GM06990 (cell line): ENCODE measurements around the gene SARDH.

Experiments
- DNase-seq: peaks from one replicate; pipeline ENCODE4 v3.0.0-alpha.2; 2011; ENCODE audit not compliant: insufficient read length; ENCODE audit errors: extremely low read depth
- H3K27me3 ChIP-seq: replicated peaks from 2 replicates; pipeline ENCODE4 v1.6.0; 2011; ENCODE audit warnings: low read length; ENCODE audit not compliant: control insufficient read depth, insufficient read depth
- H3K36me3 ChIP-seq: 2 replicates; pipeline ENCODE4 v1.5.1; 2011; ENCODE audit warnings: low read length; ENCODE audit not compliant: control insufficient read depth, insufficient read depth
- H3K4me3 ChIP-seq: replicated peaks from 2 replicates; pipeline ENCODE4 v1.5.1; 2011; ENCODE audit warnings: low read depth, mild to moderate bottlenecking, control low read depth, low read length
- CTCF ChIP-seq: IDR thresholded peaks from 2 replicates; pipeline ENCODE4 v1.5.1; 2011; ENCODE audit warnings: low read length, control low read depth, mild to moderate bottlenecking, inconsistent platforms; ENCODE audit not compliant: insufficient read depth, poor library complexity, severe bottlenecking

Gene SARDH

GRCh38 chr9:133733796-133734533, 4.2 kb downstream of the SARDH start:
- no peak for TF ChIP-seq CTCF
- DNase-seq, result no peak
- Histone ChIP-seq H3K27me3 (no peaks in the 10 kb centered on the region; the same call in 1 of the 2 replicates), H3K4me3 (no peak overlapping the region), H3K36me3 (no peaks in the 10 kb centered on the region)

- no peak for DNase-seq
- no peaks in the 10 kb centered on the region for H3K36me3 ChIP-seq
- no peaks in the 10 kb centered on the region; the same call in 1 of the 2 replicates for H3K27me3 ChIP-seq
- no peak for TF ChIP-seq CTCF
- no peak overlapping the region for H3K4me3 ChIP-seq
These were observed 4.7 kb downstream of the SARDH start for GRCh38 chr9:133733421-133733795.

GRCh38 chr9:133732639-133733408, 5.3 kb downstream of the SARDH start:
- no peak for TF ChIP-seq CTCF
- no peaks in the 10 kb centered on the region; the same call in 1 of the 2 replicates for H3K27me3 ChIP-seq

GRCh38 chr9:133731876-133732638, 6.1 kb downstream of the SARDH start:
- no peak overlapping the region for H3K4me3 ChIP-seq
- no peaks in the 10 kb centered on the region for H3K27me3 ChIP-seq
- no peak for TF ChIP-seq CTCF
- H3K36me3 ChIP-seq, result no peaks in the 10 kb centered on the region
- DNase-seq, result no peak

More at GRCh38 chr9:133732639-133733408, 5.3 kb downstream of the SARDH start:
- no peak for DNase-seq
- H3K4me3 ChIP-seq, result no peak overlapping the region
- H3K36me3 ChIP-seq, result no peaks in the 10 kb centered on the region

GRCh38 chr9:133730994-133731715, 7.0 kb downstream of the SARDH start:
- Histone ChIP-seq H3K36me3 (no peaks in the 10 kb centered on the region), H3K4me3 (no peak overlapping the region), H3K27me3 (peaks cover 3% of the 10 kb centered on the region; the same call in 1 of the 2 replicates)
- no peak for TF ChIP-seq CTCF
- no peak for DNase-seq
